K562 (cell line): Measurements from ENCODE around the gene IRAK4. TPM values are rescaled to one million over a fixed set of nuclear protein-coding genes. Genes with fewer than 3 reads are reported as not detected.

ENCODE experiments used
- ATAC-seq: fragments of 200-7000 bp; cut with Tn5 transposase; 3 replicates; pipeline ENCODE4 v1.9.1; 2020; ENCODE audit warnings: moderate library complexity
- BruUV-seq: library from RNA; stranded (reverse); fragments of 400-500 nt; replicated peaks from 2 replicates; lab custom pipeline; 2021; lab: Mats Ljungman, UMichigan
- CTCF ChIA-PET: fragments of 300-600 bp; formaldehyde crosslinking; extraction: SDS; loops from one replicate; lab custom pipeline; 2021; ENCODE audit warnings: low intra/inter-chr PET ratio; lab: Yijun Ruan, JAX
- POLR2A ChIA-PET: fragments of 300-600, 350-650 bp; sonication (Branson Sonifier 250); formaldehyde crosslinking; extraction: SDS; loops from one replicate; lab custom pipeline; 2021; ENCODE audit warnings: antibody characterized with exemption, inconsistent platforms; lab: Yijun Ruan, JAX
- DNase-seq, 4 experiments: peaks; one replicate each; pipeline versions ENCODE4 v3.0.0 to v3.0.0-alpha.2; 2011 to 2018; ENCODE audit warnings: low spot score in 3 of 4, mixed read lengths in 3 of 4; ENCODE audit errors: extremely low read depth in 1 of 4
- FAIRE-seq: peaks from 2 replicates; lab custom pipeline; 2011; peaks lifted over from hg19 to GRCh38; lab: Jason Lieb, UNC
- H2AFZ ChIP-seq: 2 replicates; pipeline ENCODE4 v1.6.0; 2011; ENCODE audit warnings: low read depth, low read length, control low read depth, inconsistent platforms
- H3K27ac ChIP-seq: fragments of 200-600 bp; 3 replicates; pipeline ENCODE4 v1.8.0; 2011; ENCODE audit warnings: low read depth, mild to moderate bottlenecking, control low read depth, inconsistent platforms, low read length, moderate library complexity, mixed read lengths; ENCODE audit errors: extremely low read depth
- H3K27me3 ChIP-seq, 2 experiments: fragments of 300-600 bp in 1 of 2; 2 replicates in 1 of 2; 3 replicates in 1 of 2; pipeline versions ENCODE4 v1.6.0 to v1.8.0; 2011; ENCODE audit warnings: inconsistent platforms in 2 of 2, low read length in 2 of 2, mild to moderate bottlenecking in 1 of 2, mixed read lengths in 1 of 2, moderate library complexity in 1 of 2; ENCODE audit not compliant: control insufficient read depth in 2 of 2, insufficient read depth in 2 of 2
- H3K36me3 ChIP-seq: fragments of 300-600 bp; 3 replicates; pipeline ENCODE4 v1.8.0; 2011; ENCODE audit warnings: mild to moderate bottlenecking, low read length, inconsistent platforms; ENCODE audit not compliant: control insufficient read depth, insufficient read depth
- H3K4me1 ChIP-seq, 2 experiments: fragments of 200-600 bp in 1 of 2; replicated peaks in 1 of 2; 2 replicates in 1 of 2; 3 replicates in 1 of 2; pipeline versions ENCODE4 v1.5.1 to v1.8.0; 2011; ENCODE audit warnings: inconsistent platforms in 2 of 2, low read length in 2 of 2, mild to moderate bottlenecking in 1 of 2, mixed read lengths in 1 of 2, moderate library complexity in 1 of 2; ENCODE audit not compliant: control insufficient read depth in 2 of 2, insufficient read depth in 2 of 2
- H3K4me2 ChIP-seq: 2 replicates; pipeline ENCODE4 v1.6.1; 2011; ENCODE audit warnings: low read length, control low read depth, inconsistent platforms, mixed read lengths; ENCODE audit not compliant: insufficient read depth
- H3K4me3 ChIP-seq: fragments of 200-600 bp; sonication (generic), shearing (Covaris generic); 2 replicates; pipeline ENCODE4 v1.5.1; 2016; ENCODE audit warnings: control low read depth, inconsistent platforms
- H3K79me2 ChIP-seq: fragments of 200-600 bp; 3 replicates; pipeline ENCODE4 v1.8.0; 2011; ENCODE audit warnings: low read length, inconsistent platforms; ENCODE audit not compliant: control insufficient read depth, insufficient read depth
- H3K9ac ChIP-seq, 2 experiments: 2 replicates each; pipeline versions ENCODE4 v1.6.0 to v1.6.1; 2011; ENCODE audit warnings: low read depth in 2 of 2, low read length in 2 of 2, control low read depth in 1 of 2, inconsistent platforms in 1 of 2, mild to moderate bottlenecking in 1 of 2, mixed read lengths in 1 of 2; ENCODE audit not compliant: insufficient read depth in 1 of 2
- H3K9me1 ChIP-seq: one replicate; pipeline ENCODE4 v1.6.0; 2011; ENCODE audit warnings: inconsistent platforms, mild to moderate bottlenecking, low read length, moderate library complexity; ENCODE audit not compliant: control insufficient read depth, insufficient read depth
- H3K9me3 ChIP-seq: replicated peaks from 2 replicates; pipeline ENCODE4 v1.5.1; 2011; ENCODE audit warnings: low read depth, low read length, inconsistent platforms; ENCODE audit not compliant: control insufficient read depth, insufficient read depth
- H4K20me1 ChIP-seq: replicated peaks from 2 replicates; pipeline ENCODE4 v1.6.1; 2011; ENCODE audit warnings: low read length, inconsistent platforms, mixed read lengths; ENCODE audit not compliant: control insufficient read depth, insufficient read depth
- GTF2F1 ChIP-seq: IDR thresholded peaks from 2 replicates; pipeline ENCODE4 v1.6.1; 2011; ENCODE audit warnings: low read depth, low read length, improper control_type of control experiment
- HDGF ChIP-seq: fragments of 450-650 bp; IDR thresholded peaks from 2 replicates; pipeline ENCODE4 v1.6.1; 2016
- KAT2B ChIP-seq: IDR thresholded peaks from one replicate; pipeline ENCODE4 v1.6.1; 2012; ENCODE audit warnings: low read depth, mild to moderate bottlenecking, control low read depth, inconsistent platforms, low read length, moderate library complexity
- KLF6 ChIP-seq: fragments of 250-450 bp; sonication (Bioruptor Pico); IDR thresholded peaks from 2 replicates; pipeline ENCODE4 v1.4.0; 2020; ENCODE audit warnings: mild to moderate bottlenecking, moderate library complexity, borderline replicate concordance
- MGA ChIP-seq: fragments of 450-650 bp; IDR thresholded peaks from 2 replicates; pipeline ENCODE4 v1.6.1; 2016; ENCODE audit warnings: mild to moderate bottlenecking, moderate library complexity
- NFATC3 ChIP-seq: fragments of 450-650 bp; IDR thresholded peaks from 2 replicates; pipeline ENCODE4 v1.6.1; 2017; ENCODE audit warnings: mild to moderate bottlenecking
- POLR3A ChIP-seq: IDR thresholded peaks from 2 replicates; pipeline ENCODE4 v1.6.1; 2011; ENCODE audit warnings: borderline replicate concordance, mild to moderate bottlenecking, moderate library complexity; ENCODE audit not compliant: insufficient read length, insufficient read depth; ENCODE audit errors: extremely low read depth
- RNF2 ChIP-seq: sonication (generic); IDR thresholded peaks from 2 replicates; pipeline ENCODE4 v1.6.1; 2016
- SRSF3 ChIP-seq: fragments of 200-400 bp; formaldehyde crosslinking; IDR thresholded peaks from 2 replicates; pipeline ENCODE4 v1.6.1; 2016; ENCODE audit warnings: mild to moderate bottlenecking, low read length, moderate library complexity; ENCODE audit not compliant: insufficient read depth
- TSC22D4 ChIP-seq: fragments of 450-650 bp; IDR thresholded peaks from 2 replicates; pipeline ENCODE4 v1.6.1; 2016; ENCODE audit warnings: missing genetic modification characterization, missing biosample characterization, control low read depth
- ZNF431 ChIP-seq: sonication (generic); formaldehyde crosslinking; IDR thresholded peaks from 2 replicates; pipeline ENCODE4 v1.8.0; 2022; ENCODE audit warnings: mild to moderate bottlenecking, missing genetic modification reagents
- WGBS: fragments of 100-300 bp; shearing (Covaris generic); methylation state at CpG from one replicate; pipeline ENCODE4 v1.1.6; 2016; ENCODE audit warnings: low coverage, mixed read lengths; ENCODE audit not compliant: insufficient coverage; ENCODE audit errors: missing lambda C conversion rate; 5-methylcytosine and 5-hydroxymethylcytosine counted together
- in situ Hi-C: fragments of 300-500 bp; cut with MboI; formaldehyde crosslinking; loops from 4 replicates; pipeline ENCODE4 v1.15.0; 2018; ENCODE audit warnings: inconsistent platforms, mixed read lengths
- intact Hi-C: fragments of 100-400 bp; cut with micrococcal nuclease; formaldehyde crosslinking; loops from 2 replicates; pipeline ENCODE4 v1.14.2; 2022
- polyA plus RNA-seq, 8 experiments: library from polyadenylated mRNA; depleted of rRNA in 4 of 8; stranded (reverse) in 5 of 8; unstranded in 3 of 8; fragments of >200 nt; fragmentation: Nextera tagmentation in 2 of 8; fragmentation: Illumina TruSeq in 1 of 8; extraction: Ambion mirVana in 2 of 8; extraction: Trizol in 1 of 8; gene quantifications; 2 replicates each; pipeline versions ENCODE4 v1.2.1 to v1.2.3, GENCODE V29; 2011 to 2014; ENCODE audit warnings: inconsistent platforms in 1 of 8, missing spikeins in 1 of 8
- total RNA-seq, 7 experiments: library from RNA; depleted of rRNA in 6 of 7; stranded (reverse); fragments of >200 nt in 6 of 7; fragmentation: Illumina TruSeq in 2 of 7; extraction: Trizol in 2 of 7; gene quantifications; 2 replicates each; pipeline versions ENCODE4 v1.2.1 to v1.2.3, GENCODE V29; 2011 to 2021; ENCODE audit warnings: low replicate concordance in 1 of 7

Gene IRAK4
- total and polyA plus RNA-seq, 9 of the 15 experiments (the other 6 are each of a cell fraction or from before 2014, with no cell fraction given) = 10.8 to 34.5 (median 16.0) TPM

DNA sequence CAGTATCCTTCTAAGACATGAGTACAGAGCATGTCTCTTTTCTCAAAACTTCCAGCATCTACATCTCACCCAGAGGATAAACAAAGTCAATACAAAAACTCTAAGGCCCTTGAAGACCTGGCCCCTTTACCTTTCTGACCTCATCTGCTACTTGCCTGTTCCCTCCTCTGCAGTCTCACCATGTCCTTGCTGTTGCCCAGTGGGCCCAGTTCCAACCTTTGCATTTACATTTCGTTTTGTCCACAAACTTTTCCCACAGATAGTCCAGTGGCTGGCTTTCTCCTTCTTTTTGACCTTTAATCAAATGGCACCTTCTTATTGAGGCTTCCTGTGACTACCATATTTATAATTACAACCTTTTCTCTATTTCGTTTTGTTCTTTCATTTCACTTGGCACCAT is 1.6 kb downstream of the IRAK4 start:
- peak; percentile 6; the same call in 2 of the 3 replicates for ATAC-seq
- Histone ChIP-seq H3K4me2 (peak overlapping the region; percentile 91), H3K9me1 (no peaks in the 10 kb centered on the region), H3K36me3 (peaks cover 4% of the 10 kb centered on the region; the same call in 2 of the 3 replicates), H3K4me3 (peak overlapping the region; percentile 73), H3K9ac (peak overlapping the region; percentile 85 to 97; a peak in 3 of 4 replicates), H3K4me1 (peaks cover 4 to 13% of the 10 kb centered on the region in 2 experiments; a peak in 3 of 5 replicates), H2AFZ (no peak overlapping the region; the same call in 1 of the 2 replicates), H3K27ac (no peak overlapping the region; the same call in 2 of the 3 replicates), H4K20me1 (no peaks in the 10 kb centered on the region), H3K79me2 (peaks cover 65% of the 10 kb centered on the region), H3K9me3 (no peaks in the 10 kb centered on the region), H3K27me3 (no peaks in the 10 kb centered on the region)
- ChIA-PET POLR2A (interaction anchor here (1.6 kb wide), 1 partner anchor 8 kb away, joined by 6 read pairs; no protein-coding TSS in a partner anchor), CTCF (no interaction called here)
- intact Hi-C loops (no loop called here), in situ Hi-C loops (no loop called here)
- no peak for FAIRE-seq
- WGBS = 3% methylated on average over 2 of the region's 2 CpGs
- peak in 1 of 4 experiments; percentile 32 for DNase-seq
- BruUV-seq = no TSS peak
- TF ChIP-seq TSC22D4 (tag) (no peak), NFATC3 (no peak), POLR3A (no peak), GTF2F1 (no peak), HDGF (no peak), SRSF3 (no peak), MGA (no peak), RNF2 (no peak), ZNF431 (CRISPR knock-in tag) (no peak), KAT2B (no peak), KLF6 (CRISPR knock-in tag) (no peak)
